SH-SY5Y (cell line): ENCODE results near the gene IRF2.

Experiments used
- GATA2 ChIP-seq: IDR thresholded peaks from 2 replicates; pipeline ENCODE4 v1.6.1; 2011; ENCODE audit warnings: mild to moderate bottlenecking, low read depth, low read length
- GATA3 ChIP-seq: IDR thresholded peaks from 2 replicates; pipeline ENCODE4 v1.6.1; 2011; ENCODE audit warnings: low read depth, mild to moderate bottlenecking, low read length, moderate library complexity

Gene IRF2

GRCh38 chr4:184376923-184377322 is 97.4 kb downstream of the IRF2 start:
- no peak for TF ChIP-seq GATA3
- no peak for TF ChIP-seq GATA2

DNA sequence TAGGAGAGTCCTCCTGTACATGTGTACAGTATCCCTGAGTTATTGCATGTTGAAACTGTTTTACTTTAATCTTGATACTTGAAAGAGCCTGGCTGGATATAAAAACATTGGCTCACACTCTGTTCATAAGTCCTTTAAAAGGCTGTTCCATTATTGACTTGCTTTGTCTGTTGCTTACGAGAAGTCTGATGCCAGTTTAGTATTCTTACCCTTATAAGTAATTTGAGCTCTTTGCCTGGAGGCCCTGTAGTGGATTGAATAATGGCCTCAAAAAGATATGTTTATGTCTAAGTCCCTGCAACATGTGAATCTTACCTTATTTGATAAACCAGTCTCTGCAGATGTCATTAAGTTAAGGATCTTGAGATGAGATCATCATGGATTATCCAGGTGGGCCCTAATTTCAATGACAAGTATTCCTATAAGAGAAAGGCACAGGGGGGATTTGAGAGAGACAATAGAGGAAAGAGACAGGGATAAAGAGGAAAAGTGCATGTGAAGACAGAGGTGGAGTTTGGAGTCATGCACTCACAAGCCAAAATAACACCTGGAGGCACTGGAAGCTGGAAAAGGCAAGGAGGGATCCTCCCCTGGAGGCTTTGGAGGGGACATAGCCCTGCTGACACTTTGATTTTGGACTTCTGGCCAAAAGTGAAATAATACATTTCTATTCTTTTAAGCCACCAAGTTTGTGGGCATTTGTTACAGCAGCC is 98.1 kb downstream of the IRF2 start:
- TF ChIP-seq GATA2, result no peak
- TF ChIP-seq GATA3, result no peak

DNA sequence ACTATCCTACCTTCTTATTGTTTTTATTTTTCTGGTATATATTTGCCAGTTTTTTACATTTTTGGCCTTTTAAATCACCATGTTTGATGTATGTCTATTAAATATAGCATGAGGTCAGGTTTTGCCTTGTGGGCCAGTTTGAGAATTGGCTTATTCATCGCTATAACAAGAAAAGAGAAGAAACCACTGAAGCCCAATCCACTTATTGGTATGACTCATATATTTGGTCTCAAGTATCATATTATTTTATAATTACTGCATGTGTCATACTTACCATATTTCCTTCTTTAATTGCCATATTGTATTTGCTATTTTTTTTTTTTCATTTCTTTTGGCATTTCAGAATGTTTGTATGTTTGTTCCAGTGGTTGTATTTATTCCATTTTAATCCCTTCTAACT is 99.3 kb downstream of the IRF2 start:
- TF ChIP-seq GATA3 (no peak), GATA2 (no peak)

DNA sequence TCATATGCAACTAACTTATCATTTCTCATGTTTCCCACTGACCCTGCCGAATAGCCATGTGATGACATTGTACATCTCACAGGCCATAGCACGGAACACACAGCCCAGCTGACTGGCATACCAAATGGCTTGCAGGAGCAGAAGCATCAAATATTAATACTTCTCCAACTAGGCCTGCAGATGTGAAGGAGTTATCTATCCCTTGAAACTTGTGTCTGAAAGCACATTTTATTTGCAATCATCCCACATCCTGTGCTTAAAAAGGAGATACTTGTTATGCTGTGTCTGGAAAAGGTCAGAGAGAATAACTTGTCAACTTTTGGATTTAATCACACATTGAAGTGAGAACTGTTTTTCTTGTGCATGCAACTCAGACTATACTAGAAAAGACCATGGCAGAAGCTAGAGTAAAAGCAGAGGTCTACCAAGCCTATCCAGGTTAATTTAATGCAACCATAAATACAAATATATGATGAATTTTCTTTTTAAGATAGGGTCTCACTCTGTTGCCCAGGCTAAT is 100.4 kb downstream of the IRF2 start:
- no peak for TF ChIP-seq GATA2
- no peak for TF ChIP-seq GATA3

DNA sequence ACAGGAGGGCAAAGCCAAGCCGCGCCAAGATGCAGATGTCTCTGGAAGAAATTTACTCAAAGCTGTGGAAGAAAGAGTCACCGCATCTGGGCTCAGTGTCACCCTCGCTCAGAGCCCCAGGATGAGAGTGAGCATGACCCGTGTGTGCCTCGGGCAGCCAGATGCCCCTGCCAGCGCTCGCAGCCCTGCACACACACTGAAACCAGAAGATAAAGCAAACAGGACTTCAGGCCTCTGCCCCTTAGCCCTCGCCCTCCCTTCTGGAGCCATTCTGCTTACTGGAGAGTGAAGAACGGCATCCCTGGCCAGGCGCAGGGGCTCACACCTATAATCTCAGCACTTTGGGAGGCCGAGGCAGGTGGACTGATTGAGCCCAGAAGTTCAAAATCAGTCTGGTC is 103.0 kb downstream of the IRF2 start:
- TF ChIP-seq GATA3 (no peak), GATA2 (no peak)

GRCh38 chr4:184370711-184371389 is 103.5 kb downstream of the IRF2 start:
- no peak for TF ChIP-seq GATA2
- no peak for TF ChIP-seq GATA3

DNA sequence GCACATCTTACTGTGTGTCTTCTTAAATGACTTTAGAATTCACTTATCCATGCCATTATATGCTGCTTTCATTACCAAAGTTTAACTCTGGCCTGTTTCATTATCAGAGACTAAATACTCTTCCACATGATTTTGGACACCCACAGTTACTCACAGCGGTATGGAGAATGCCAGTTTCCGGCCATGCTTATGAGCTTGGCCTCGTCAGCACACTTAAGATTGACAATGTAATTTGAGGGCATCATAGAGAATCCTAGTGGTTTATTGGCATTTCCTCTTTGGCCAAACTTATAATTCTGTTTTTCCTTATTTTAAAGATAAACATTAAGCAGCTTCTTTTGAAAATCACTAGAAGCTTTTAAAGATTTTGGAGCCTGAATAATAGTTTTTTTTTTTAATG is 104.5 kb downstream of the IRF2 start:
- TF ChIP-seq GATA2, result no peak
- TF ChIP-seq GATA3, result no peak

DNA sequence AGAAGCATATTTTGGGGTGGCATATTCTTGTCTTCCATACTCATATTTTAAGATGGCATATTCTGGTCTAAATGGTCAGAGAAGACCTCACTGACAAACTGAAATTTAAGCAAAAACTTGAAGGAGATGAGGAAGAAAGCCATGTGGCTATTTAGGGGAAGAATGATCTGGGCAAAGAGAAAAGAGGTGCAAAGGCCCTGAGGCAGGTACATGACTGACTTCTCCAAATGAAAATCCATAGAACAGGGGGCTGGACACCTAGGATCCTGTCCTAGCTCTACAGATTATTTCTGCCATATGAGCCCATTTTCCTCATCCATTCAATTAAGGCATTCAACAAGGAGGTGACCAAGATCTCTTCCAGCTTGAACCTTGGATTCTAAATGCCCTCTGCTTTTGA is 105.6 kb downstream of the IRF2 start:
- TF ChIP-seq GATA3 (no peak), GATA2 (no peak)

GRCh38 chr4:184368290-184368689 is 106.1 kb downstream of the IRF2 start:
- no peak for TF ChIP-seq GATA2
- TF ChIP-seq GATA3, result no peak

- no peak for TF ChIP-seq GATA2
- TF ChIP-seq GATA3, result no peak
Measured at GRCh38 chr4:184364100-184364921, 110.0 kb downstream of the IRF2 start.

- no peak for TF ChIP-seq GATA2
- no peak for TF ChIP-seq GATA3
Measured at GRCh38 chr4:184363258-184363657, 111.1 kb downstream of the IRF2 start.

DNA sequence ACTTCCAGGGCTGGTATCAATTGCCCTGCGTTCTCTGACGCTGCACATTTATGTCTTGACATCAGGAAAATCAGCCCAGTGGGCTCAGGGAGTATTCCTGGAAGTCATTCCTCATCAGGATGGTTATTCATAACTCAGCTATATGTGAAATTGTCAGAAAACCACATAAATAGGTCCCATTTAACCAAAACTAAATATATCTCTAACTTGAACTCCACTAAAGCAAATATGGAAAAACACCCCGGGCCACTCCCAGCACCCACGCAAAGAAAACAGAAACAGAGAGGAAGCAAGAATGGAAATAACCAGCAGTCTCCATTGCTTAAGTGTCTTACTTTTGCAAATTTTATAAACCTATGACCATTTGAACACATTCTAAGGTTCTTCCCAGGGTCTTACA is 112.0 kb downstream of the IRF2 start:
- TF ChIP-seq GATA2, result no peak
- no peak for TF ChIP-seq GATA3

- TF ChIP-seq GATA3, result no peak
- no peak for TF ChIP-seq GATA2
Measured at GRCh38 chr4:184361443-184361842, 112.9 kb downstream of the IRF2 start.

- TF ChIP-seq GATA2 (no peak), GATA3 (no peak)
Measured at GRCh38 chr4:184359888-184360287, 114.5 kb downstream of the IRF2 start.
